PFSK-1 (cell line): Measurements from ENCODE around the gene FAM120AOS.

Experiments
- FOXP2 ChIP-seq: optimal IDR thresholded peaks from 2 replicates; pipeline ENCODE3; 2011; ENCODE audit warnings: borderline replicate concordance, control low read depth, inconsistent platforms; ENCODE audit not compliant: insufficient read depth; ENCODE audit errors: extremely low read length, extremely low read depth
- POLR2AphosphoS5 ChIP-seq: IDR thresholded peaks from 2 replicates; pipeline ENCODE4 v1.6.1; 2012; ENCODE audit warnings: low read depth, mild to moderate bottlenecking, control low read depth, low read length, moderate library complexity
- SIN3A ChIP-seq: IDR thresholded peaks from 2 replicates; pipeline ENCODE4 v1.6.1; 2012; ENCODE audit warnings: mild to moderate bottlenecking, low read length, moderate library complexity, borderline replicate concordance; ENCODE audit not compliant: insufficient read depth
- TAF1 ChIP-seq: IDR thresholded peaks from 2 replicates; pipeline ENCODE4 v1.6.1; 2012; ENCODE audit warnings: low read length, control low read depth, borderline replicate concordance; ENCODE audit not compliant: insufficient read depth
- TF ChIP-seq, protein P1 (sequence below), 2 experiments: IDR thresholded peaks; 2 replicates each; pipeline versions ENCODE4 v1.6.1 to v1.8.0; 2011 to 2012; ENCODE audit warnings: low read depth in 2 of 2, low read length in 2 of 2, control low read depth in 1 of 2, inconsistent platforms in 1 of 2, mild to moderate bottlenecking in 1 of 2, moderate library complexity in 1 of 2; ENCODE audit not compliant: insufficient read depth in 1 of 2

GRCh38 chr9:93480262-93480661 is 26.9 kb upstream of the FAM120AOS start:
- TF ChIP-seq, protein P1, sequence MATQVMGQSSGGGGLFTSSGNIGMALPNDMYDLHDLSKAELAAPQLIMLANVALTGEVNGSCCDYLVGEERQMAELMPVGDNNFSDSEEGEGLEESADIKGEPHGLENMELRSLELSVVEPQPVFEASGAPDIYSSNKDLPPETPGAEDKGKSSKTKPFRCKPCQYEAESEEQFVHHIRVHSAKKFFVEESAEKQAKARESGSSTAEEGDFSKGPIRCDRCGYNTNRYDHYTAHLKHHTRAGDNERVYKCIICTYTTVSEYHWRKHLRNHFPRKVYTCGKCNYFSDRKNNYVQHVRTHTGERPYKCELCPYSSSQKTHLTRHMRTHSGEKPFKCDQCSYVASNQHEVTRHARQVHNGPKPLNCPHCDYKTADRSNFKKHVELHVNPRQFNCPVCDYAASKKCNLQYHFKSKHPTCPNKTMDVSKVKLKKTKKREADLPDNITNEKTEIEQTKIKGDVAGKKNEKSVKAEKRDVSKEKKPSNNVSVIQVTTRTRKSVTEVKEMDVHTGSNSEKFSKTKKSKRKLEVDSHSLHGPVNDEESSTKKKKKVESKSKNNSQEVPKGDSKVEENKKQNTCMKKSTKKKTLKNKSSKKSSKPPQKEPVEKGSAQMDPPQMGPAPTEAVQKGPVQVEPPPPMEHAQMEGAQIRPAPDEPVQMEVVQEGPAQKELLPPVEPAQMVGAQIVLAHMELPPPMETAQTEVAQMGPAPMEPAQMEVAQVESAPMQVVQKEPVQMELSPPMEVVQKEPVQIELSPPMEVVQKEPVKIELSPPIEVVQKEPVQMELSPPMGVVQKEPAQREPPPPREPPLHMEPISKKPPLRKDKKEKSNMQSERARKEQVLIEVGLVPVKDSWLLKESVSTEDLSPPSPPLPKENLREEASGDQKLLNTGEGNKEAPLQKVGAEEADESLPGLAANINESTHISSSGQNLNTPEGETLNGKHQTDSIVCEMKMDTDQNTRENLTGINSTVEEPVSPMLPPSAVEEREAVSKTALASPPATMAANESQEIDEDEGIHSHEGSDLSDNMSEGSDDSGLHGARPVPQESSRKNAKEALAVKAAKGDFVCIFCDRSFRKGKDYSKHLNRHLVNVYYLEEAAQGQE (IDR thresholded peaks at IDR 0.05; ENCODE audit: insufficient read depth in 1 of 2, low read depth in 2 of 2, low read length in 2 of 2) = no peak
- TF ChIP-seq TAF1 = no peak
- no peak for TF ChIP-seq POLR2AphosphoS5
- no peak for TF ChIP-seq SIN3A
- TF ChIP-seq FOXP2 = no peak
